WTC11 (cell line): ENCODE data around the gene RAB26.

Experiments used
- CBFB ChIP-seq: sonication (generic); formaldehyde crosslinking; IDR thresholded peaks from 2 replicates; pipeline ENCODE4 v1.8.1; 2022; ENCODE audit warnings: mild to moderate bottlenecking, low read depth, missing genetic modification reagents
- CREB1 ChIP-seq: sonication (generic); formaldehyde crosslinking; IDR thresholded peaks from 2 replicates; pipeline ENCODE4 v1.8.0; 2023; ENCODE audit warnings: mild to moderate bottlenecking, missing genetic modification reagents
- ETV6 ChIP-seq: sonication (generic); formaldehyde crosslinking; IDR thresholded peaks from 2 replicates; pipeline ENCODE4 v1.8.1; 2022; ENCODE audit warnings: mild to moderate bottlenecking, missing genetic modification reagents
- FOXJ3 ChIP-seq: sonication (generic); formaldehyde crosslinking; IDR thresholded peaks from 2 replicates; pipeline ENCODE4 v1.9.0; 2021; ENCODE audit warnings: missing genetic modification reagents, mild to moderate bottlenecking, borderline replicate concordance
- NFYB ChIP-seq: sonication (generic); formaldehyde crosslinking; conservative IDR thresholded peaks from 2 replicates; pipeline ENCODE4 v1.8.0; 2022; ENCODE audit warnings: low read depth, missing genetic modification reagents
- RELA ChIP-seq: sonication (generic); formaldehyde crosslinking; IDR thresholded peaks from 2 replicates; pipeline ENCODE4 v1.8.1; 2022; ENCODE audit warnings: missing genetic modification reagents, mild to moderate bottlenecking, borderline replicate concordance
- RORB ChIP-seq: fragments of 250-450 bp; sonication (Bioruptor Pico); IDR thresholded peaks from 2 replicates; pipeline ENCODE4 v1.9.0; 2021; ENCODE audit warnings: mild to moderate bottlenecking
- TCF7 ChIP-seq: sonication (generic); formaldehyde crosslinking; IDR thresholded peaks from 2 replicates; pipeline ENCODE4 v1.8.0; 2022; ENCODE audit warnings: mild to moderate bottlenecking, low read depth, missing genetic modification reagents, moderate library complexity
- USF2 ChIP-seq: sonication (generic); formaldehyde crosslinking; IDR thresholded peaks from 2 replicates; pipeline ENCODE4 v1.8.1; 2023; ENCODE audit warnings: mild to moderate bottlenecking, missing genetic modification reagents, moderate library complexity
- ZBTB21 ChIP-seq: sonication (generic); formaldehyde crosslinking; IDR thresholded peaks from 2 replicates; pipeline ENCODE4 v1.8.1; 2023; ENCODE audit warnings: mild to moderate bottlenecking, missing genetic modification reagents, borderline replicate concordance
- ZNF263 ChIP-seq: sonication (generic); formaldehyde crosslinking; IDR thresholded peaks from 2 replicates; pipeline ENCODE4 v1.8.1; 2022; ENCODE audit warnings: low read depth, mild to moderate bottlenecking, moderate library complexity, missing genetic modification reagents
- TF ChIP-seq, protein P1 (sequence below): fragments of 200-600 bp; IDR thresholded peaks from 2 replicates; pipeline ENCODE4 v1.8.0; 2022; ENCODE audit warnings: antibody characterized with exemption
- TF ChIP-seq, protein P2 (sequence below): sonication (generic); formaldehyde crosslinking; IDR thresholded peaks from 2 replicates; pipeline ENCODE4 v1.8.0; 2022; ENCODE audit warnings: mild to moderate bottlenecking, missing genetic modification reagents
- TF ChIP-seq, protein P3 (sequence below): sonication (generic); formaldehyde crosslinking; IDR thresholded peaks from 2 replicates; pipeline ENCODE4 v1.8.0; 2022; ENCODE audit warnings: mild to moderate bottlenecking, missing genetic modification reagents

- no peak for TF ChIP-seq TCF7
- TF ChIP-seq, protein P1, sequence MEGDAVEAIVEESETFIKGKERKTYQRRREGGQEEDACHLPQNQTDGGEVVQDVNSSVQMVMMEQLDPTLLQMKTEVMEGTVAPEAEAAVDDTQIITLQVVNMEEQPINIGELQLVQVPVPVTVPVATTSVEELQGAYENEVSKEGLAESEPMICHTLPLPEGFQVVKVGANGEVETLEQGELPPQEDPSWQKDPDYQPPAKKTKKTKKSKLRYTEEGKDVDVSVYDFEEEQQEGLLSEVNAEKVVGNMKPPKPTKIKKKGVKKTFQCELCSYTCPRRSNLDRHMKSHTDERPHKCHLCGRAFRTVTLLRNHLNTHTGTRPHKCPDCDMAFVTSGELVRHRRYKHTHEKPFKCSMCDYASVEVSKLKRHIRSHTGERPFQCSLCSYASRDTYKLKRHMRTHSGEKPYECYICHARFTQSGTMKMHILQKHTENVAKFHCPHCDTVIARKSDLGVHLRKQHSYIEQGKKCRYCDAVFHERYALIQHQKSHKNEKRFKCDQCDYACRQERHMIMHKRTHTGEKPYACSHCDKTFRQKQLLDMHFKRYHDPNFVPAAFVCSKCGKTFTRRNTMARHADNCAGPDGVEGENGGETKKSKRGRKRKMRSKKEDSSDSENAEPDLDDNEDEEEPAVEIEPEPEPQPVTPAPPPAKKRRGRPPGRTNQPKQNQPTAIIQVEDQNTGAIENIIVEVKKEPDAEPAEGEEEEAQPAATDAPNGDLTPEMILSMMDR, result no peak
- TF ChIP-seq ETV6 (CRISPR knock-in tag), result no peak
- no peak for TF ChIP-seq RORB (CRISPR knock-in tag)
- no peak for TF ChIP-seq ZBTB21 (CRISPR knock-in tag)
- no peak for TF ChIP-seq ZNF263 (CRISPR knock-in tag)
- no peak for TF ChIP-seq FOXJ3 (CRISPR knock-in tag)
- no peak for TF ChIP-seq USF2 (CRISPR knock-in tag)
- no peak for TF ChIP-seq RELA (CRISPR knock-in tag)
- TF ChIP-seq, protein P2, sequence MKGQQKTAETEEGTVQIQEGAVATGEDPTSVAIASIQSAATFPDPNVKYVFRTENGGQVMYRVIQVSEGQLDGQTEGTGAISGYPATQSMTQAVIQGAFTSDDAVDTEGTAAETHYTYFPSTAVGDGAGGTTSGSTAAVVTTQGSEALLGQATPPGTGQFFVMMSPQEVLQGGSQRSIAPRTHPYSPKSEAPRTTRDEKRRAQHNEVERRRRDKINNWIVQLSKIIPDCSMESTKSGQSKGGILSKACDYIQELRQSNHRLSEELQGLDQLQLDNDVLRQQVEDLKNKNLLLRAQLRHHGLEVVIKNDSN, result no peak
- TF ChIP-seq, protein P3, sequence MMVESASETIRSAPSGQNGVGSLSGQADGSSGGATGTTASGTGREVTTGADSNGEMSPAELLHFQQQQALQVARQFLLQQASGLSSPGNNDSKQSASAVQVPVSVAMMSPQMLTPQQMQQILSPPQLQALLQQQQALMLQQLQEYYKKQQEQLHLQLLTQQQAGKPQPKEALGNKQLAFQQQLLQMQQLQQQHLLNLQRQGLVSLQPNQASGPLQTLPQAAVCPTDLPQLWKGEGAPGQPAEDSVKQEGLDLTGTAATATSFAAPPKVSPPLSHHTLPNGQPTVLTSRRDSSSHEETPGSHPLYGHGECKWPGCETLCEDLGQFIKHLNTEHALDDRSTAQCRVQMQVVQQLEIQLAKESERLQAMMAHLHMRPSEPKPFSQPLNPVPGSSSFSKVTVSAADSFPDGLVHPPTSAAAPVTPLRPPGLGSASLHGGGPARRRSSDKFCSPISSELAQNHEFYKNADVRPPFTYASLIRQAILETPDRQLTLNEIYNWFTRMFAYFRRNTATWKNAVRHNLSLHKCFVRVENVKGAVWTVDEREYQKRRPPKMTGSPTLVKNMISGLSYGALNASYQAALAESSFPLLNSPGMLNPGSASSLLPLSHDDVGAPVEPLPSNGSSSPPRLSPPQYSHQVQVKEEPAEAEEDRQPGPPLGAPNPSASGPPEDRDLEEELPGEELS (CRISPR knock-in tag), result no peak
- no peak for TF ChIP-seq NFYB (CRISPR knock-in tag)
- TF ChIP-seq CREB1 (CRISPR knock-in tag), result no peak
- TF ChIP-seq CBFB (CRISPR knock-in tag), result no peak
These were observed 5.2 kb upstream of the RAB26 start for GRCh38 chr16:2142942-2143877.
